ENCODE data around the gene AHNAK.
"Not testable (repeated sequence)": the region's sequence is repeated elsewhere in the genome, so short reads cannot be mapped to it uniquely, and the experiment has no call there.

The AHNAK gene

GRCh38 chr11:62452261-62452660 lies 94.3 kb downstream of the AHNAK start:
- WGBS (ENCODE audit: insufficient coverage), result 98% methylated on average over 6 of the region's 6 CpGs
- no peaks in the 10 kb centered on the region for H3K36me3 ChIP-seq (ENCODE audit: control insufficient read depth in 4 of 4, insufficient read depth in 4 of 4, low read length in 3 of 4)
- no peaks in the 10 kb centered on the region for H3K9me3 ChIP-seq (ENCODE audit: control extremely low read depth in 1 of 5, control insufficient read depth in 4 of 5, insufficient read depth in 2 of 5, low read depth in 1 of 5, low read length in 4 of 5)
- no peak overlapping the region for H3K4me3 ChIP-seq (ENCODE audit: control insufficient read depth in 1 of 7, extremely low read depth in 1 of 7, insufficient read depth in 4 of 7, low read depth in 2 of 7, low read length in 6 of 7)
- peaks cover 0 to 2% (median 0%) of the 10 kb centered on the region in 5 experiments for H3K27me3 ChIP-seq (replicated peaks in 2 of 5; ENCODE audit: control insufficient read depth in 4 of 5, insufficient read depth in 5 of 5, low read length in 4 of 5)
- H3K4me1 ChIP-seq (ENCODE audit: control extremely low read depth in 1 of 4, control insufficient read depth in 4 of 4, insufficient read depth in 4 of 4, low read length in 3 of 4), result no peaks in the 10 kb centered on the region
- POLR2A ChIA-PET, result no interaction called here
- H3K27ac ChIP-seq (ENCODE audit: insufficient read depth in 1 of 2, low read depth in 1 of 2, low read length in 2 of 2, poor library complexity in 1 of 2, severe bottlenecking in 2 of 2), result no peak overlapping the region
- CTCF ChIA-PET, result no interaction called here
- DNase-seq, result no peak

DNA sequence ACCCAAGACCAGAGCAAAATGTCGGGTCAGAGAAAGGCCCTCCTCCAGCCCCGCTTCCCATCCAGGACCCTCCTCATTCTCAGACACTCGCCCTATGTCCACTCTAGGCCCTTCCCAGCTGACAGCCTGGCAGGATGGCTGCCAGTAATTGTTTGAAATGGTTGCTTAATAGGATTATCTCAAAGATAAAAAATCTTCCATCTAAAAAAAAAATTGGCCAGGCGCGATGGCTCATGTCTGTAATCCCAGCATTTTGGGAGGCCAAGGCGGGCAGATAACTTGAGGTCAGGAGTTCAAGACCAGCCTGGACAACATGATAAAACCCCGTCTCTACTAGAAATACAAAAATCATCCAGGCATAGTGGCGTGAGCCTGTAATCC lies 95.4 kb downstream of the AHNAK start:
- 100% methylated on average over 5 of the region's 8 CpGs for WGBS (ENCODE audit: insufficient coverage)
- ChIA-PET POLR2A (no interaction called here), CTCF (no interaction called here)
- Histone ChIP-seq H3K36me3 (ENCODE audit: control insufficient read depth in 4 of 4, insufficient read depth in 4 of 4, low read length in 3 of 4) (no peaks in the 10 kb centered on the region), H3K9me3 (ENCODE audit: control extremely low read depth in 1 of 5, control insufficient read depth in 4 of 5, insufficient read depth in 2 of 5, low read depth in 1 of 5, low read length in 4 of 5) (no peaks in the 10 kb centered on the region), H3K27me3 (replicated peaks in 2 of 5; ENCODE audit: control insufficient read depth in 4 of 5, insufficient read depth in 5 of 5, low read length in 4 of 5) (peaks cover 0 to 3% (median 0%) of the 10 kb centered on the region in 5 experiments), H3K4me1 (ENCODE audit: control extremely low read depth in 1 of 4, control insufficient read depth in 4 of 4, insufficient read depth in 4 of 4, low read length in 3 of 4) (no peaks in the 10 kb centered on the region), H3K27ac (ENCODE audit: insufficient read depth in 1 of 2, low read depth in 1 of 2, low read length in 2 of 2, poor library complexity in 1 of 2, severe bottlenecking in 2 of 2) (no peak overlapping the region), H3K4me3 (ENCODE audit: control insufficient read depth in 1 of 7, extremely low read depth in 1 of 7, insufficient read depth in 4 of 7, low read depth in 2 of 7, low read length in 6 of 7) (no peak overlapping the region)
- DNase-seq, result no peak

DNA sequence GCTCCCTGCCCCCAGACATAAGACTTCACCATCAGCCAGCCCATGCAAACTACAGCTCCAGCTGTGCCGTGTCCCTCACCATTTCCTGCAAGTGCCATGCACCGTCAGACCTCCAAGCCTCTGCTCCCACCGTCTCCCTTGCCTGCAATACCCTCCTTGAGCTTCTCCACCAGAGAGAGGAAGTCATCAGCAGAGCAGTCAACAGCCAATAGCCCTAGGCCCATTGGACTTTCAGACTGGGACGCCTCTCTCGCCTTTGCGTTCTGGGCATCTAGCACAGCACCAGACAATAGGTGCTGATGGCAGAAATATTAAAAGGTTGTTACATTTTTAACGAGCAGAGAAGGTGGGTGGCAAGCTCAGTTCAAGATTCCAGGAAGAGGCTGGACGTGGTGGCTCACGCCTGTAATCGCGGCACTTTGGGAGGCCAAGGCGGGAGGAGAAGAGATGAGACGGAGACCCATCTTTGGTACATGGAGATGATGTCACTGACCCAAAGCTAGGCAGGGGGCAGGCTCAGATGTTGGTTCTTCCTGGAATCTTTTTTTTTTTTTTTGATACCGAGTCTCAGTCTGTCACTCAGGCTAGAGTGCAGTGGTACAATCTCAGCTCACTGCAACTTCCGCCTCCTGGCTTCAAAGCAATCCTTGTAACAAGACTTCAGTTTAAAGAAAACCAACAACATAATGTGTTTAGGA lies 95.9 kb downstream of the AHNAK start:
- Histone ChIP-seq H3K4me3 (ENCODE audit: control insufficient read depth in 1 of 7, extremely low read depth in 1 of 7, insufficient read depth in 4 of 7, low read depth in 2 of 7, low read length in 6 of 7) (no peak overlapping the region), H3K36me3 (ENCODE audit: control insufficient read depth in 4 of 4, insufficient read depth in 4 of 4, low read length in 3 of 4) (no peaks in the 10 kb centered on the region), H3K27ac (ENCODE audit: insufficient read depth in 1 of 2, low read depth in 1 of 2, low read length in 2 of 2, poor library complexity in 1 of 2, severe bottlenecking in 2 of 2) (no peak overlapping the region), H3K27me3 (replicated peaks in 2 of 5; ENCODE audit: control insufficient read depth in 4 of 5, insufficient read depth in 5 of 5, low read length in 4 of 5) (peaks cover 0 to 3% (median 0%) of the 10 kb centered on the region in 5 experiments), H3K4me1 (ENCODE audit: control extremely low read depth in 1 of 4, control insufficient read depth in 4 of 4, insufficient read depth in 4 of 4, low read length in 3 of 4) (no peaks in the 10 kb centered on the region), H3K9me3 (ENCODE audit: control extremely low read depth in 1 of 5, control insufficient read depth in 4 of 5, insufficient read depth in 2 of 5, low read depth in 1 of 5, low read length in 4 of 5) (no peaks in the 10 kb centered on the region)
- 92% methylated on average over 10 of the region's 15 CpGs for WGBS (ENCODE audit: insufficient coverage)
- ChIA-PET POLR2A (no interaction called here), CTCF (interaction anchor here (1.6 kb wide), 1 partner anchor 16 kb away, joined by 4 read pairs; no protein-coding TSS in a partner anchor)
- no peak for DNase-seq

DNA sequence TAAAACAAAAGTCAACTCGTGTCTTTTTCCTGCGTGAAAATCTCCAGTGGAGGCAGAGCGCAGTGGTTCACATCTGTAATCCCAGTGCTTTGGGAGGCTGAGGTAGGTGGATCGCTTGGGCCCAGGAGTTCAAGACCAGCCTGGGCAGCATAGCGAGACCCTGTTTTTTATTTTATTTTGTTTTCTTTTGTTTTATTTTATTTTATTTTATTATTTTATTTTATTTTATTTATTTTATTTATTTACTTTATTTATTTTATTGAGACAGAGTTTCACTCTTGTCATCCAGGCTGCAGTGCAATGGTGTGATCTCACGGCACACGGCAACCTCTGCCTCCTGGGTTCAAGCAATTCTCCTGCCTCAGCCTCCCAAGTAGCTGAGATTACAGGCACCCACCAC lies 96.7 kb downstream of the AHNAK start:
- H3K36me3 ChIP-seq (ENCODE audit: control insufficient read depth in 4 of 4, insufficient read depth in 4 of 4, low read length in 3 of 4); H3K4me3 ChIP-seq (ENCODE audit: control insufficient read depth in 1 of 7, extremely low read depth in 1 of 7, insufficient read depth in 4 of 7, low read depth in 2 of 7, low read length in 6 of 7); H3K27ac ChIP-seq (ENCODE audit: insufficient read depth in 1 of 2, low read depth in 1 of 2, low read length in 2 of 2, poor library complexity in 1 of 2, severe bottlenecking in 2 of 2); H3K9me3 ChIP-seq (ENCODE audit: control extremely low read depth in 1 of 5, control insufficient read depth in 4 of 5, insufficient read depth in 2 of 5, low read depth in 1 of 5, low read length in 4 of 5); H3K4me1 ChIP-seq (ENCODE audit: control extremely low read depth in 1 of 4, control insufficient read depth in 4 of 4, insufficient read depth in 4 of 4, low read length in 3 of 4); H3K27me3 ChIP-seq (replicated peaks in 2 of 5; ENCODE audit: control insufficient read depth in 4 of 5, insufficient read depth in 5 of 5, low read length in 4 of 5); DNase-seq; POLR2A ChIA-PET: not testable (repeated sequence)
- CTCF ChIA-PET, result interaction anchor here (1.6 kb wide), 1 partner anchor 17 kb away, joined by 4 read pairs; no protein-coding TSS in a partner anchor
- WGBS (ENCODE audit: insufficient coverage), result 87% methylated on average over 3 of the region's 7 CpGs

DNA sequence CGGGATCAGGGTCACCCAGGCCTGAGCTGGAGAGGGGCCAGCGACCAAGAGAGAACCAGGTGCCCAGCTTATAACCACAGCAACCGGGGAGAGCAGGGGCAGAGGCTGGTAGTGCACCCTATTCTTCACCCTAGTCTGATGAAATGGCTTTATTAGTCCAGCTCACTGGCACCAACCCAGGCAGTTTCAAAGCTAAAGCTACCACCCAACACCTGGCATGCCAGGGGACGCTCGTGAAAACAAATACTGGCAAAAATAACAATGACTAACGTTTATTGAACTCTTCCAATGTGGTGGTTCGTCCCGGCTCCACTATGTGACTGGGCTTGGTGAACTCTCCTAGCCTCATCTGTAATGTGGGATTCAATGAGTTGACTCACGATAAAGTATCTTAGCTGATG lies 97.2 kb downstream of the AHNAK start:
- CTCF ChIA-PET, result interaction anchor here (0.6 to 1.6 kb wide), 5 partner anchors 17 to 75 kb away, joined by 3 to 4 read pairs (median 4); no protein-coding TSS in a partner anchor
- no peaks in the 10 kb centered on the region for H3K9me3 ChIP-seq (ENCODE audit: control extremely low read depth in 1 of 5, control insufficient read depth in 4 of 5, insufficient read depth in 2 of 5, low read depth in 1 of 5, low read length in 4 of 5)
- 94% methylated on average over 9 of the region's 9 CpGs for WGBS (ENCODE audit: insufficient coverage)
- no peak overlapping the region for H3K27ac ChIP-seq (ENCODE audit: insufficient read depth in 1 of 2, low read depth in 1 of 2, low read length in 2 of 2, poor library complexity in 1 of 2, severe bottlenecking in 2 of 2)
- no peaks in the 10 kb centered on the region for H3K36me3 ChIP-seq (ENCODE audit: control insufficient read depth in 4 of 4, insufficient read depth in 4 of 4, low read length in 3 of 4)
- H3K27me3 ChIP-seq (replicated peaks in 2 of 5; ENCODE audit: control insufficient read depth in 4 of 5, insufficient read depth in 5 of 5, low read length in 4 of 5), result peaks cover 0 to 3% (median 0%) of the 10 kb centered on the region in 5 experiments
- DNase-seq, result no peak
- H3K4me3 ChIP-seq (ENCODE audit: control insufficient read depth in 1 of 7, extremely low read depth in 1 of 7, insufficient read depth in 4 of 7, low read depth in 2 of 7, low read length in 6 of 7), result no peak overlapping the region
- POLR2A ChIA-PET, result no interaction called here
- H3K4me1 ChIP-seq (ENCODE audit: control extremely low read depth in 1 of 4, control insufficient read depth in 4 of 4, insufficient read depth in 4 of 4, low read length in 3 of 4), result peaks cover 6 to 7% (median 6%) of the 10 kb centered on the region in 4 experiments

DNA sequence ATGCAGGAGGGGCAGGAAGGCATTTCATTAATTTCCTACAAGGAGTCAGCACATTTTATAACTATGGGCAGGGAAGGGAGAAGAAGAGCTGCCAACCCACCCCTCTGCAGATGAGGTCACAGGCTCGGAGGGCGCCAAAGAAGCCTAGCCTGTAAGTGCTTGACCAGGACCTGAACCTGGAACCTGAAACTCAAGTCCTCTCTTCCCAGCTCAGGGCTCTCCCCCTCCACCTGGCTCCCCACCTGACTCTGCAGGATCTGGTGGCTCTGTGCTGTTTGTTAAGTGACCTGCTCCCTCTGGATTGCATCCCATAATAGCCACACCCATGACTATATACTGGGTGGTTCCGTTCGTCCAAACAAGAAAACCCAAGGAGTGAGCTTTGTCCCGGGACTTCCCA lies 100.5 kb downstream of the AHNAK start:
- WGBS (ENCODE audit: insufficient coverage), result 100% methylated on average over 2 of the region's 5 CpGs
- no peak overlapping the region for H3K4me3 ChIP-seq (ENCODE audit: control insufficient read depth in 1 of 7, extremely low read depth in 1 of 7, insufficient read depth in 4 of 7, low read depth in 2 of 7, low read length in 6 of 7)
- H3K27me3 ChIP-seq (replicated peaks in 2 of 5; ENCODE audit: control insufficient read depth in 4 of 5, insufficient read depth in 5 of 5, low read length in 4 of 5), result peaks cover 0 to 3% (median 0%) of the 10 kb centered on the region in 5 experiments
- POLR2A ChIA-PET, result no interaction called here
- H3K9me3 ChIP-seq (ENCODE audit: control extremely low read depth in 1 of 5, control insufficient read depth in 4 of 5, insufficient read depth in 2 of 5, low read depth in 1 of 5, low read length in 4 of 5), result no peaks in the 10 kb centered on the region
- CTCF ChIA-PET, result interaction anchor here (0.6 to 1.4 kb wide), 3 partner anchors 12 to 56 kb away, joined by 3 read pairs; no protein-coding TSS in a partner anchor
- no peak overlapping the region for H3K27ac ChIP-seq (ENCODE audit: insufficient read depth in 1 of 2, low read depth in 1 of 2, low read length in 2 of 2, poor library complexity in 1 of 2, severe bottlenecking in 2 of 2)
- no peaks in the 10 kb centered on the region for H3K36me3 ChIP-seq (ENCODE audit: control insufficient read depth in 4 of 4, insufficient read depth in 4 of 4, low read length in 3 of 4)
- peaks cover 6 to 18% (median 17%) of the 10 kb centered on the region in 4 experiments for H3K4me1 ChIP-seq (ENCODE audit: control extremely low read depth in 1 of 4, control insufficient read depth in 4 of 4, insufficient read depth in 4 of 4, low read length in 3 of 4)
- DNase-seq, result no peak

DNA sequence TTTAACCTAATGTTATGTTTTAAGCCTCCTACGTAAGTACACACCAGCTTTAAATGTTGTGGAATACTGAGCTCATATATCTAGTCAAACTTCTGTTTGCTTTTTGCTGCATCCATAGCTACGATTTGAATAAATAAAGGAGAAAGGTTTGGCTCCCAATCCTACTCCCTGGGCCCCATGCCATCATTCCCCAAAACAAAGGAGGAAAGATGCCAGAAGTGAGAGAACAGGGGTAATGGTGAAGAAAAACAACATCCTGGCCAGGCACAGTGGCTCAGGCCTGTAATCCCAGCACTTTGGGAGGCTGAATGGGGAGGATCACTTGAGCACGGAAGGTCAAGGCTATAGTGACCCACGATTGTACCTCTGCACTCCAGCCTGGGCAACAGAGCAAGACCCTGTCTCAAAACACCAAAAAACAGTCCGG lies 101.3 kb downstream of the AHNAK start:
- Histone ChIP-seq H3K4me1 (ENCODE audit: control extremely low read depth in 1 of 4, control insufficient read depth in 4 of 4, insufficient read depth in 4 of 4, low read length in 3 of 4) (peaks cover 6 to 21% (median 19%) of the 10 kb centered on the region in 4 experiments), H3K9me3 (ENCODE audit: control extremely low read depth in 1 of 5, control insufficient read depth in 4 of 5, insufficient read depth in 2 of 5, low read depth in 1 of 5, low read length in 4 of 5) (no peaks in the 10 kb centered on the region), H3K36me3 (ENCODE audit: control insufficient read depth in 4 of 4, insufficient read depth in 4 of 4, low read length in 3 of 4) (no peaks in the 10 kb centered on the region), H3K27ac (ENCODE audit: insufficient read depth in 1 of 2, low read depth in 1 of 2, low read length in 2 of 2, poor library complexity in 1 of 2, severe bottlenecking in 2 of 2) (no peak overlapping the region), H3K27me3 (replicated peaks in 2 of 5; ENCODE audit: control insufficient read depth in 4 of 5, insufficient read depth in 5 of 5, low read length in 4 of 5) (peaks cover 0 to 3% (median 0%) of the 10 kb centered on the region in 5 experiments), H3K4me3 (ENCODE audit: control insufficient read depth in 1 of 7, extremely low read depth in 1 of 7, insufficient read depth in 4 of 7, low read depth in 2 of 7, low read length in 6 of 7) (no peak overlapping the region)
- ChIA-PET POLR2A (no interaction called here), CTCF (interaction anchor here (0.8 to 2.7 kb wide), 8 partner anchors 8 to 115 kb away, joined by 3 to 10 read pairs (median 5); no protein-coding TSS in a partner anchor)
- DNase-seq, result no peak
- WGBS (ENCODE audit: insufficient coverage), result 97% methylated on average over 3 of the region's 5 CpGs

Measured in common myeloid progenitor, CD34-positive (primary cell).